HEK293 (cell line): ENCODE data around the gene CHN2.

Source experiments
- CTCF ChIA-PET: fragments of 350-600 bp; formaldehyde crosslinking; extraction: SDS; loops from one replicate; lab custom pipeline; 2021; ENCODE audit warnings: antibody characterized with exemption; lab: Yijun Ruan, JAX
- POLR2A ChIA-PET: fragments of 300-600 bp; formaldehyde crosslinking; extraction: SDS; loops from one replicate; lab custom pipeline; 2020; ENCODE audit warnings: antibody characterized with exemption, inconsistent platforms; lab: Yijun Ruan, JAX
- H3K27ac ChIP-seq: fragments of 200-500 bp; sonication (Bioruptor generic); 2 replicates; pipeline ENCODE4 v1.5.1; 2014; ENCODE audit warnings: low read depth, low read length, control low read depth, inconsistent platforms; ENCODE audit errors: extremely low read depth
- H3K36me3 ChIP-seq, 2 experiments: fragments of 200-500 bp in 1 of 2; sonication (Bioruptor generic) in 1 of 2; 1 replicate in 1 of 2; 2 replicates in 1 of 2; pipeline ENCODE4 v1.5.1; 2014 to 2017; ENCODE audit warnings: inconsistent platforms in 2 of 2, low read length in 2 of 2; ENCODE audit not compliant: control insufficient read depth in 2 of 2, insufficient read depth in 1 of 2
- H3K4me1 ChIP-seq: fragments of 200-500 bp; sonication (Bioruptor generic); 2 replicates; pipeline ENCODE4 v1.5.1; 2014; ENCODE audit warnings: mild to moderate bottlenecking, low read length, inconsistent platforms; ENCODE audit not compliant: control insufficient read depth, insufficient read depth
- H3K4me3 ChIP-seq: 2 replicates; pipeline ENCODE4 v1.5.1; 2011; ENCODE audit warnings: low read depth, mild to moderate bottlenecking, control low read depth, low read length, moderate library complexity
- H3K9me3 ChIP-seq: fragments of 200-500 bp; sonication (Bioruptor generic); 2 replicates; pipeline ENCODE4 v1.5.1; 2014; ENCODE audit warnings: low read depth, low read length, inconsistent platforms; ENCODE audit not compliant: control insufficient read depth, insufficient read depth
- GLI2 ChIP-seq: fragments of 450-650 bp; formaldehyde crosslinking; IDR thresholded peaks from 2 replicates; pipeline ENCODE4; 2017; ENCODE audit warnings: missing biosample characterization, missing genetic modification characterization, low read depth, borderline replicate concordance
- HOXD13 ChIP-seq: sonication (generic); formaldehyde crosslinking; IDR thresholded peaks from 2 replicates; pipeline ENCODE4 v1.8.0; 2022; ENCODE audit warnings: missing genetic modification reagents, borderline replicate concordance
- KLF1 ChIP-seq: fragments of 450-650 bp; formaldehyde crosslinking; IDR thresholded peaks from 2 replicates; pipeline ENCODE4 v1.5.1; 2016; ENCODE audit warnings: missing biosample characterization, missing genetic modification characterization
- MZF1 ChIP-seq: fragments of 450-650 bp; formaldehyde crosslinking; IDR thresholded peaks from 2 replicates; pipeline ENCODE4 v1.5.1; 2017; ENCODE audit warnings: missing biosample characterization, missing genetic modification characterization, borderline replicate concordance
- RBAK ChIP-seq: fragments of 450-650 bp; formaldehyde crosslinking; IDR thresholded peaks from 2 replicates; pipeline ENCODE4 v1.5.1; 2016; ENCODE audit warnings: missing biosample characterization, missing genetic modification characterization
- REPIN1 ChIP-seq: fragments of 450-650 bp; formaldehyde crosslinking; IDR thresholded peaks from 2 replicates; pipeline ENCODE4 v1.5.1; 2017; ENCODE audit warnings: missing biosample characterization, missing genetic modification characterization, low read depth
- SP3 ChIP-seq: fragments of 450-650 bp; formaldehyde crosslinking; IDR thresholded peaks from 2 replicates; pipeline ENCODE4 v1.5.1; 2016; ENCODE audit warnings: missing biosample characterization, missing genetic modification characterization
- TCF7L2 ChIP-seq: IDR thresholded peaks from 2 replicates; pipeline ENCODE4 v1.6.1; 2011; ENCODE audit warnings: low read depth, mild to moderate bottlenecking, inconsistent platforms, low read length, moderate library complexity, borderline replicate concordance
- ZBTB17 ChIP-seq: fragments of 450-650 bp; formaldehyde crosslinking; IDR thresholded peaks from 2 replicates; pipeline ENCODE4 v1.5.1; 2016; ENCODE audit warnings: missing biosample characterization, missing genetic modification characterization
- ZBTB20 ChIP-seq: fragments of 450-650 bp; formaldehyde crosslinking; IDR thresholded peaks from 2 replicates; pipeline ENCODE4 v1.5.1; 2016; ENCODE audit warnings: missing biosample characterization, missing genetic modification characterization
- ZFHX2 ChIP-seq: fragments of 450-650 bp; formaldehyde crosslinking; conservative IDR thresholded peaks from 2 replicates; pipeline ENCODE4 v1.5.1; 2016; ENCODE audit warnings: missing biosample characterization, missing genetic modification characterization
- ZFP3 ChIP-seq: fragments of 450-650 bp; formaldehyde crosslinking; IDR thresholded peaks from 2 replicates; pipeline ENCODE4 v1.5.1; 2016; ENCODE audit warnings: low read depth, missing biosample characterization, missing genetic modification characterization
- ZNF157 ChIP-seq: fragments of 450-650 bp; formaldehyde crosslinking; IDR thresholded peaks from 2 replicates; pipeline ENCODE4 v1.5.1; 2016; ENCODE audit warnings: missing biosample characterization, missing genetic modification characterization
- ZNF274 ChIP-seq, 2 experiments: fragments of 200-500 bp in 1 of 2; fragments of 450-650 bp in 1 of 2; sonication (Bioruptor generic) in 1 of 2; formaldehyde crosslinking in 1 of 2; IDR thresholded peaks; 2 replicates each; pipeline versions ENCODE4 v1.5.1 to v1.6.1; 2014 to 2016; ENCODE audit warnings: borderline replicate concordance in 1 of 2, inconsistent platforms in 1 of 2, low read length in 1 of 2, missing biosample characterization in 1 of 2, missing genetic modification characterization in 1 of 2
- ZNF366 ChIP-seq: fragments of 450-650 bp; formaldehyde crosslinking; conservative IDR thresholded peaks from 2 replicates; pipeline ENCODE4 v1.5.1; 2016; ENCODE audit warnings: missing biosample characterization, missing genetic modification characterization
- ZNF394 ChIP-seq: fragments of 450-650 bp; formaldehyde crosslinking; IDR thresholded peaks from 2 replicates; pipeline ENCODE4 v1.5.1; 2016; ENCODE audit warnings: missing biosample characterization, missing genetic modification characterization, mild to moderate bottlenecking, moderate library complexity, borderline replicate concordance
- ZNF530 ChIP-seq: fragments of 450-650 bp; formaldehyde crosslinking; IDR thresholded peaks from 2 replicates; pipeline ENCODE4 v1.5.1; 2016; ENCODE audit warnings: low read depth, missing biosample characterization, missing genetic modification characterization
- ZNF549 ChIP-seq: fragments of 450-650 bp; IDR thresholded peaks from 2 replicates; pipeline ENCODE4 v1.5.1; 2018; ENCODE audit warnings: missing biosample characterization, missing genetic modification characterization, mild to moderate bottlenecking, inconsistent platforms, moderate library complexity
- ZNF558 ChIP-seq: fragments of 450-650 bp; formaldehyde crosslinking; IDR thresholded peaks from 2 replicates; pipeline ENCODE4 v1.5.1; 2016; ENCODE audit warnings: missing biosample characterization, missing genetic modification characterization
- ZNF560 ChIP-seq: fragments of 450-650 bp; formaldehyde crosslinking; IDR thresholded peaks from 2 replicates; pipeline ENCODE4 v1.5.1; 2017; ENCODE audit warnings: missing biosample characterization, missing genetic modification characterization, borderline replicate concordance
- ZNF626 ChIP-seq: fragments of 450-650 bp; sonication (Bioruptor Pico); formaldehyde crosslinking; IDR thresholded peaks from 2 replicates; pipeline ENCODE4 v1.5.1; 2018; ENCODE audit warnings: missing biosample characterization, missing genetic modification characterization, inconsistent platforms
- ZNF629 ChIP-seq: fragments of 450-650 bp; formaldehyde crosslinking; IDR thresholded peaks from 2 replicates; pipeline ENCODE4 v1.5.1; 2017; ENCODE audit warnings: missing biosample characterization, missing genetic modification characterization
- ZNF707 ChIP-seq: fragments of 450-650 bp; formaldehyde crosslinking; IDR thresholded peaks from 2 replicates; pipeline ENCODE4 v1.5.1; 2016; ENCODE audit warnings: missing biosample characterization, missing genetic modification characterization
- ZNF76 ChIP-seq: fragments of 450-650 bp; formaldehyde crosslinking; IDR thresholded peaks from 2 replicates; pipeline ENCODE4; 2016; ENCODE audit warnings: low read depth, missing biosample characterization, missing genetic modification characterization, borderline replicate concordance
- ZNF785 ChIP-seq: fragments of 450-650 bp; formaldehyde crosslinking; IDR thresholded peaks from 2 replicates; pipeline ENCODE4 v1.5.1; 2016; ENCODE audit warnings: missing biosample characterization, missing genetic modification characterization
- ZNF830 ChIP-seq: fragments of 450-650 bp; IDR thresholded peaks from 2 replicates; pipeline ENCODE4 v1.5.0; 2018; ENCODE audit warnings: missing biosample characterization, missing genetic modification characterization, low read depth, mild to moderate bottlenecking, moderate library complexity
- ZSCAN23 ChIP-seq: fragments of 450-650 bp; formaldehyde crosslinking; IDR thresholded peaks from 2 replicates; pipeline ENCODE4 v1.5.1; 2016; ENCODE audit warnings: missing biosample characterization, missing genetic modification characterization
- TF ChIP-seq, protein P1 (sequence below): fragments of 450-650 bp; formaldehyde crosslinking; IDR thresholded peaks from 2 replicates; pipeline ENCODE4 v1.5.1; 2016; ENCODE audit warnings: missing biosample characterization, missing genetic modification characterization, low read depth
- TF ChIP-seq, protein P2 (sequence below): fragments of 450-650 bp; formaldehyde crosslinking; IDR thresholded peaks from 2 replicates; pipeline ENCODE4 v1.5.1; 2016; ENCODE audit warnings: missing biosample characterization, missing genetic modification characterization
- TF ChIP-seq, protein P3 (sequence below): fragments of 450-650 bp; formaldehyde crosslinking; IDR thresholded peaks from 2 replicates; pipeline ENCODE4 v1.5.1; 2016; ENCODE audit warnings: missing biosample characterization, missing genetic modification characterization
- TF ChIP-seq, protein P4 (sequence below): fragments of 450-650 bp; formaldehyde crosslinking; IDR thresholded peaks from 2 replicates; pipeline ENCODE4 v1.5.1; 2016; ENCODE audit warnings: missing biosample characterization, missing genetic modification characterization
- TF ChIP-seq, protein P5 (sequence below): fragments of 450-650 bp; formaldehyde crosslinking; IDR thresholded peaks from 2 replicates; pipeline ENCODE4 v1.5.1; 2017; ENCODE audit warnings: missing biosample characterization, missing genetic modification characterization

CHN2 gene

DNA sequence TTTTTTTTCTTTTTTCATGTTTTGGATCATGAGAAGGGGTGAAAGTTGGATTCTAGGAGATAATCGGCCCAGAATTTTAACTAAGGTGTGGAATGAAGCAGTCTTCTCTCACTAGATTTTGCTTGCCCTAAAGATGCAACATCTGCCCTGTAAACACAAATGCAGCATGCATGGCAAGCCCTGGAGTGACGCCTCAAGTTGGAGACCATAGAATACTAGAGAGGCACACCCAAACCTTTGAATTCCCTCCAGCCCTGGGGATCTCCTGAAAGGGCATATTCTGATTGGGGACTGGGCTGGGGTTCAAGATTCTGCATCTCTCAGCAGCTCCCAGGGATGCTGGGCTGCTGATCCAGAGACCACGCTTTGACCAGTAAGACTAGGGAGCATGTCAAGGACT, 241.3 kb downstream of the CHN2 start (continued):
- TF ChIP-seq ZNF830 (tag by site-specific recombination) (no peak), GLI2 (tag by site-specific recombination) (no peak), ZNF626 (tag by site-specific recombination) (no peak), ZBTB20 (tag by site-specific recombination) (no peak), MZF1 (no peak), ZNF530 (tag by site-specific recombination) (no peak), REPIN1 (no peak), ZNF629 (no peak)
- TF ChIP-seq, protein P1, sequence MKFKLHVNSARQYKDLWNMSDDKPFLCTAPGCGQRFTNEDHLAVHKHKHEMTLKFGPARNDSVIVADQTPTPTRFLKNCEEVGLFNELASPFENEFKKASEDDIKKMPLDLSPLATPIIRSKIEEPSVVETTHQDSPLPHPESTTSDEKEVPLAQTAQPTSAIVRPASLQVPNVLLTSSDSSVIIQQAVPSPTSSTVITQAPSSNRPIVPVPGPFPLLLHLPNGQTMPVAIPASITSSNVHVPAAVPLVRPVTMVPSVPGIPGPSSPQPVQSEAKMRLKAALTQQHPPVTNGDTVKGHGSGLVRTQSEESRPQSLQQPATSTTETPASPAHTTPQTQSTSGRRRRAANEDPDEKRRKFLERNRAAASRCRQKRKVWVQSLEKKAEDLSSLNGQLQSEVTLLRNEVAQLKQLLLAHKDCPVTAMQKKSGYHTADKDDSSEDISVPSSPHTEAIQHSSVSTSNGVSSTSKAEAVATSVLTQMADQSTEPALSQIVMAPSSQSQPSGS = no peak
- TF ChIP-seq, all 188 proteins: peak for 0

DNA sequence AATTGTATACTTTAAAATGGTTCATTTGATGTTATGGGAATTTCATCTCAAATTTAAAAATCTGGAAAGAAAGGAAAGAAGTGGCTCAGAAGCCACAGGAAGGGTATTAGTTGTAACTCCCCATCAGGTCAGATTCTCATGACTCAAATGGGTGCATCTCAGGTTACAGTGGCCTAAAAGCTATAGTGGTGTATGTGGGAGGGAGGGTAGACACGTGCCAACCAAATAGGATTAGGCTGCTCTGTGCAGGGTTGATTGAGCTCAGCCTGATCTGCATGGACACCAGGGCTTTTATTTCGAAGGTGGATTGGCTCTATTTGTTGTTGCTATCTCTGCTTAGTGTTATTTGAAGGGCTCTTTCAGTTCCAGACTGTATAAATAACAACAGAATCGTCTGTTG, 247.6 kb downstream of the CHN2 start:
- Histone ChIP-seq H3K36me3 (no peaks in the 10 kb centered on the region), H3K4me3 (no peak overlapping the region), H3K4me1 (peaks cover 11% of the 10 kb centered on the region), H3K9me3 (no peaks in the 10 kb centered on the region), H3K27ac (no peak overlapping the region)
- ChIA-PET CTCF (no interaction called here), POLR2A (no interaction called here)
- TF ChIP-seq ZNF274 (IDR thresholded peaks at IDR 0.05; ENCODE audit: low read length) (no peak), ZNF274 (tag by site-specific recombination; IDR thresholded peaks at IDR 0.05; ENCODE audit: borderline replicate concordance) (no peak), TCF7L2 (no peak), ZNF560 (tag by site-specific recombination) (no peak), KLF1 (tag by site-specific recombination) (no peak), ZNF366 (tag by site-specific recombination) (peak; percentile 68; the same call in 1 of the 2 replicates), SP3 (tag by site-specific recombination) (no peak; the same call in 1 of the 2 replicates), ZBTB17 (peak; percentile 74; the same call in 1 of the 2 replicates), ZNF707 (tag by site-specific recombination) (no peak), ZFP3 (tag by site-specific recombination) (no peak), ZSCAN23 (tag by site-specific recombination) (no peak), ZNF157 (tag by site-specific recombination) (no peak), ZNF549 (tag by site-specific recombination) (no peak), HOXD13 (no peak), ZNF558 (tag by site-specific recombination) (no peak), ZNF785 (tag by site-specific recombination) (no peak), ZNF76 (tag by site-specific recombination) (no peak), RBAK (tag by site-specific recombination) (no peak), ZNF394 (no peak), ZFHX2 (peak; percentile 57)
- TF ChIP-seq, protein P2, sequence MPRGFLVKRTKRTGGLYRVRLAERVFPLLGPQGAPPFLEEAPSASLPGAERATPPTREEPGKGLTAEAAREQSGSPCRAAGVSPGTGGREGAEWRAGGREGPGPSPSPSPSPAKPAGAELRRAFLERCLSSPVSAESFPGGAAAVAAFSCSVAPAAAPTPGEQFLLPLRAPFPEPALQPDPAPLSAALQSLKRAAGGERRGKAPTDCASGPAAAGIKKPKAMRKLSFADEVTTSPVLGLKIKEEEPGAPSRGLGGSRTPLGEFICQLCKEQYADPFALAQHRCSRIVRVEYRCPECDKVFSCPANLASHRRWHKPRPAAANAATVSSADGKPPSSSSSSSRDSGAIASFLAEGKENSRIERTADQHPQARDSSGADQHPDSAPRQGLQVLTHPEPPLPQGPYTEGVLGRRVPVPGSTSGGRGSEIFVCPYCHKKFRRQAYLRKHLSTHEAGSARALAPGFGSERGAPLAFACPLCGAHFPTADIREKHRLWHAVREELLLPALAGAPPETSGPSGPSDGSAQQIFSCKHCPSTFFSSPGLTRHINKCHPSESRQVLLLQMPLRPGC (tag by site-specific recombination) = 0 out of 2 replicates have a peak, but pooled peaks have one; percentile 40
- TF ChIP-seq, protein P3, sequence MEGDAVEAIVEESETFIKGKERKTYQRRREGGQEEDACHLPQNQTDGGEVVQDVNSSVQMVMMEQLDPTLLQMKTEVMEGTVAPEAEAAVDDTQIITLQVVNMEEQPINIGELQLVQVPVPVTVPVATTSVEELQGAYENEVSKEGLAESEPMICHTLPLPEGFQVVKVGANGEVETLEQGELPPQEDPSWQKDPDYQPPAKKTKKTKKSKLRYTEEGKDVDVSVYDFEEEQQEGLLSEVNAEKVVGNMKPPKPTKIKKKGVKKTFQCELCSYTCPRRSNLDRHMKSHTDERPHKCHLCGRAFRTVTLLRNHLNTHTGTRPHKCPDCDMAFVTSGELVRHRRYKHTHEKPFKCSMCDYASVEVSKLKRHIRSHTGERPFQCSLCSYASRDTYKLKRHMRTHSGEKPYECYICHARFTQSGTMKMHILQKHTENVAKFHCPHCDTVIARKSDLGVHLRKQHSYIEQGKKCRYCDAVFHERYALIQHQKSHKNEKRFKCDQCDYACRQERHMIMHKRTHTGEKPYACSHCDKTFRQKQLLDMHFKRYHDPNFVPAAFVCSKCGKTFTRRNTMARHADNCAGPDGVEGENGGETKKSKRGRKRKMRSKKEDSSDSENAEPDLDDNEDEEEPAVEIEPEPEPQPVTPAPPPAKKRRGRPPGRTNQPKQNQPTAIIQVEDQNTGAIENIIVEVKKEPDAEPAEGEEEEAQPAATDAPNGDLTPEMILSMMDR (tag by site-specific recombination) = no peak
- TF ChIP-seq, protein P4, sequence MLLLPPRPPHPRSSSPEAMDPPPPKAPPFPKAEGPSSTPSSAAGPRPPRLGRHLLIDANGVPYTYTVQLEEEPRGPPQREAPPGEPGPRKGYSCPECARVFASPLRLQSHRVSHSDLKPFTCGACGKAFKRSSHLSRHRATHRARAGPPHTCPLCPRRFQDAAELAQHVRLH (tag by site-specific recombination) = no peak
- TF ChIP-seq, protein P5, sequence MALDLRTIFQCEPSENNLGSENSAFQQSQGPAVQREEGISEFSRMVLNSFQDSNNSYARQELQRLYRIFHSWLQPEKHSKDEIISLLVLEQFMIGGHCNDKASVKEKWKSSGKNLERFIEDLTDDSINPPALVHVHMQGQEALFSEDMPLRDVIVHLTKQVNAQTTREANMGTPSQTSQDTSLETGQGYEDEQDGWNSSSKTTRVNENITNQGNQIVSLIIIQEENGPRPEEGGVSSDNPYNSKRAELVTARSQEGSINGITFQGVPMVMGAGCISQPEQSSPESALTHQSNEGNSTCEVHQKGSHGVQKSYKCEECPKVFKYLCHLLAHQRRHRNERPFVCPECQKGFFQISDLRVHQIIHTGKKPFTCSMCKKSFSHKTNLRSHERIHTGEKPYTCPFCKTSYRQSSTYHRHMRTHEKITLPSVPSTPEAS (tag by site-specific recombination) = no peak
